MM.1S (cell line): Measurements from ENCODE around the gene SYPL2.
A peak's percentile ranks its signal among the peaks of the same experiment; 100 is the strongest.

Source experiments
- DNase-seq: peaks from one replicate; pipeline ENCODE4 v3.0.0-alpha.2; 2015
- H2AFZ ChIP-seq: fragments of 300-600 bp; sonication (generic); 2 replicates; pipeline ENCODE4 v1.6.0; 2016; ENCODE audit warnings: antibody characterized with exemption, low read length
- H3F3A ChIP-seq: fragments of 300-600 bp; sonication (generic); 2 replicates; pipeline ENCODE4 v1.6.1; 2016; ENCODE audit warnings: mild to moderate bottlenecking, antibody characterized with exemption, low read length, moderate library complexity, mixed read lengths; ENCODE audit not compliant: insufficient read depth
- H3K27ac ChIP-seq: fragments of 300-600 bp; sonication (generic); 2 replicates; pipeline ENCODE4 v1.5.1; 2016; ENCODE audit warnings: mild to moderate bottlenecking, low read length
- H3K27me3 ChIP-seq: fragments of 300-600 bp; sonication (generic); replicated peaks from 2 replicates; pipeline ENCODE4 v1.6.0; 2016; ENCODE audit warnings: low read length; ENCODE audit not compliant: insufficient read depth
- H3K36me3 ChIP-seq: fragments of 300-600 bp; sonication (generic); replicated peaks from 2 replicates; pipeline ENCODE4 v1.6.1; 2016; ENCODE audit warnings: mild to moderate bottlenecking, low read length, mixed read lengths; ENCODE audit not compliant: insufficient read depth
- H3K4me1 ChIP-seq: fragments of 300-600 bp; sonication (generic); 2 replicates; pipeline ENCODE4 v1.6.1; 2016; ENCODE audit warnings: low read length, mixed read lengths
- H3K4me2 ChIP-seq: fragments of 300-600 bp; sonication (generic); 2 replicates; pipeline ENCODE4 v1.6.0; 2016; ENCODE audit warnings: low read depth, low read length
- H3K4me3 ChIP-seq: fragments of 300-600 bp; sonication (generic); 2 replicates; pipeline ENCODE4 v1.5.1; 2016; ENCODE audit warnings: low read length, mixed read lengths
- H3K79me2 ChIP-seq: fragments of 300-600 bp; sonication (generic); 2 replicates; pipeline ENCODE4 v1.6.1; 2016; ENCODE audit warnings: mixed run types, low read length, mixed read lengths
- H3K9ac ChIP-seq: fragments of 300-600 bp; sonication (generic); 2 replicates; pipeline ENCODE4 v1.6.1; 2016; ENCODE audit warnings: low read length, mixed read lengths
- H3K9me2 ChIP-seq: fragments of 300-600 bp; sonication (generic); replicated peaks from 2 replicates; pipeline ENCODE4 v1.6.1; 2016; ENCODE audit warnings: mild to moderate bottlenecking, low read length, mixed read lengths; ENCODE audit not compliant: insufficient read depth
- H3K9me3 ChIP-seq: fragments of 300-600 bp; sonication (generic); replicated peaks from 2 replicates; pipeline ENCODE4 v1.6.1; 2016; ENCODE audit warnings: mild to moderate bottlenecking, low read length, mixed read lengths; ENCODE audit not compliant: insufficient read depth
- H4K20me1 ChIP-seq: fragments of 300-600 bp; sonication (generic); 2 replicates; pipeline ENCODE4 v1.6.1; 2016; ENCODE audit warnings: mild to moderate bottlenecking, low read length, moderate library complexity, mixed read lengths; ENCODE audit not compliant: insufficient read depth
- EZH2 ChIP-seq: fragments of 300-600 bp; sonication (generic); optimal IDR thresholded peaks from 2 replicates; pipeline ENCODE3; 2017; ENCODE audit warnings: low read depth, mild to moderate bottlenecking, antibody characterized with exemption, low read length, mixed read lengths
- EZH2phosphoT487 ChIP-seq: fragments of 300-600 bp; sonication (generic); IDR thresholded peaks from 2 replicates; pipeline ENCODE4 v1.6.1; 2018; ENCODE audit warnings: antibody characterized with exemption, low read length
- TF ChIP-seq, protein P1 (sequence below): fragments of 300-600 bp; sonication (generic); IDR thresholded peaks from 2 replicates; pipeline ENCODE4 v1.5.1; 2016; ENCODE audit warnings: antibody characterized with exemption, low read length, mixed read lengths

The SYPL2 gene

DNA sequence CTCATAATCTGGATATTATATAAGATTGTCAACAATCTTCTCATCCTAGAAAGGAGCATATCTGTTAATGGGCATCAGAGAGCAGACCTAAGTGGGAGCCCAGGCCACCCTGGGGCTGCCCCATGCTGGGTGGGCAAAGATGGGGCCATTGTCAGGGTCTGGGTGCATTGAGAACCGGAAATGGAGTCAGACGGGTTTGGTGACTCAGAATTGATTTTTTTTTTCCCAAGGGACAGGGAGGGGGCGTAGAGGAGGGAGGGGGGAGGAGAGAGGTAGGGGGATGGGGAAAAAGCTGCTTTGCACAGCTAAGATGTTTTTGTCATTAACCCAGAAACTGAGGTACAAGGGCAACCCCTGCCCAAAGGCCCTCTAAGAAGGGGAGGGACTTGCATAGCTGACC lies 18.7 kb downstream of the SYPL2 start:
- Histone ChIP-seq H2AFZ (no peak overlapping the region), H3K27ac (no peak overlapping the region), H3K27me3 (no peaks in the 10 kb centered on the region; the same call in 1 of the 2 replicates), H3K9me2 (no peaks in the 10 kb centered on the region), H3K79me2 (0 out of 2 replicates have a peak, but pooled peaks cover 4% of the 10 kb centered on the region), H3K9ac (no peak overlapping the region), H3F3A (no peaks in the 10 kb centered on the region), H3K9me3 (no peaks in the 10 kb centered on the region), H3K36me3 (no peaks in the 10 kb centered on the region), H3K4me3 (peak overlapping the region; percentile 74; the same call in 1 of the 2 replicates), H4K20me1 (no peaks in the 10 kb centered on the region), H3K4me2 (peak overlapping the region; percentile 82), H3K4me1 (no peaks in the 10 kb centered on the region)
- TF ChIP-seq EZH2 (no peak), EZH2phosphoT487 (no peak)
- TF ChIP-seq, protein P1, sequence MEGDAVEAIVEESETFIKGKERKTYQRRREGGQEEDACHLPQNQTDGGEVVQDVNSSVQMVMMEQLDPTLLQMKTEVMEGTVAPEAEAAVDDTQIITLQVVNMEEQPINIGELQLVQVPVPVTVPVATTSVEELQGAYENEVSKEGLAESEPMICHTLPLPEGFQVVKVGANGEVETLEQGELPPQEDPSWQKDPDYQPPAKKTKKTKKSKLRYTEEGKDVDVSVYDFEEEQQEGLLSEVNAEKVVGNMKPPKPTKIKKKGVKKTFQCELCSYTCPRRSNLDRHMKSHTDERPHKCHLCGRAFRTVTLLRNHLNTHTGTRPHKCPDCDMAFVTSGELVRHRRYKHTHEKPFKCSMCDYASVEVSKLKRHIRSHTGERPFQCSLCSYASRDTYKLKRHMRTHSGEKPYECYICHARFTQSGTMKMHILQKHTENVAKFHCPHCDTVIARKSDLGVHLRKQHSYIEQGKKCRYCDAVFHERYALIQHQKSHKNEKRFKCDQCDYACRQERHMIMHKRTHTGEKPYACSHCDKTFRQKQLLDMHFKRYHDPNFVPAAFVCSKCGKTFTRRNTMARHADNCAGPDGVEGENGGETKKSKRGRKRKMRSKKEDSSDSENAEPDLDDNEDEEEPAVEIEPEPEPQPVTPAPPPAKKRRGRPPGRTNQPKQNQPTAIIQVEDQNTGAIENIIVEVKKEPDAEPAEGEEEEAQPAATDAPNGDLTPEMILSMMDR: no peak
- DNase-seq: no peak

DNA sequence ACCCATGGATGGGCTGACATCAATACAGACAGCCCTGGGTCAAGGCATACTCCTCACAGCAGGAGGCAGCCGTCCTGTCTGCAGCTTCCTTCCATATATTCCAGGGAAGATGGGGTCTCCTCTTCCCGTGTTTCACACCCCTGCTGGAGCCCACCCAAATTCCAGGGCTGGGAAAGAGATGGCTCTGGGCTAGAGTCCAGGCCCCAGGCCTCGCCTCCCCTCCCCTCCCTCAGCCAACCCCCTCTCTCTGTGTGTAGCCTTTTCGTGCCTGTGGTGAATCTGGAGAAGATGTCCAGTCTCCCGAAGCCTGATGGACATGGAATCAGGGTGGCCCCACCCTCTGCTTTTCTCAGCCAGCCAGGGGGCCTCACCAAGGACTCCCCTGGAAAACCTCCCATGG lies 20.9 kb downstream of the SYPL2 start:
- H3K4me3 ChIP-seq: no peak overlapping the region

DNA sequence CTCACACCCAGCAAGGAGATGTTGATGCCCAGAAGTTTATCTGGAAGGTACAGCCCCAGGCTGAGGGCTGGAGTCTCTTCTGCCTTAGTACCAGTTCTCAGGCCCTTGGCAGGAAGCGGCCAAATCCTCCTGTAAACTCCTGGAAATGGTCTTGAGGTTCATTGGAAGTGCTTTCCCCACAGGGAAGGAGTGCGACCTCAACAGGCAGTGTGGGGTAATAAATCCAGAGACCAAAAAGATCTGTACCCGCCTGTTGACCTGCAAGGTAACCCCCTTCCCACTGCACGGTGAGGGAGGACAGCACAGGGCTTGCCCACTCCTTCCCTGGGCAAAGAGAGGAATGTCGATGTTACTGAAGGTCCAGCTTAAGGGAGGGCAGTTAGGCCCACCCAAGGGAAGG lies 21.9 kb downstream of the SYPL2 start:
- Histone ChIP-seq H3K9me2 (no peaks in the 10 kb centered on the region), H2AFZ (no peak overlapping the region), H3K4me3 (no peak overlapping the region), H3K4me1 (no peaks in the 10 kb centered on the region), H3K4me2 (no peak overlapping the region), H3K79me2 (0 out of 2 replicates have a peak, but pooled peaks cover 4% of the 10 kb centered on the region), H3F3A (no peaks in the 10 kb centered on the region), H3K9me3 (no peaks in the 10 kb centered on the region), H3K27ac (no peak overlapping the region), H3K36me3 (no peaks in the 10 kb centered on the region), H3K9ac (no peak overlapping the region), H4K20me1 (no peaks in the 10 kb centered on the region), H3K27me3 (no peaks in the 10 kb centered on the region)
- TF ChIP-seq EZH2phosphoT487 (no peak), EZH2 (no peak)
- TF ChIP-seq, protein P1: no peak
- DNase-seq: no peak

More for the DNA sequence above, 20.9 kb downstream of the SYPL2 start:
- Histone ChIP-seq H2AFZ (no peak overlapping the region), H3K4me2 (no peak overlapping the region), H3K9ac (no peak overlapping the region), H3F3A (no peaks in the 10 kb centered on the region), H3K36me3 (no peaks in the 10 kb centered on the region), H3K9me3 (no peaks in the 10 kb centered on the region), H3K4me1 (no peaks in the 10 kb centered on the region), H3K27ac (no peak overlapping the region), H3K79me2 (0 out of 2 replicates have a peak, but pooled peaks cover 4% of the 10 kb centered on the region), H4K20me1 (no peaks in the 10 kb centered on the region), H3K27me3 (no peaks in the 10 kb centered on the region), H3K9me2 (no peaks in the 10 kb centered on the region)
- TF ChIP-seq EZH2phosphoT487 (no peak), EZH2 (no peak)
- TF ChIP-seq, protein P1: no peak
- no peak for DNase-seq
